Left colon (tissue), 2 donors: ENCODE results near the gene ACSS1. TPM values are rescaled to one million over a fixed set of nuclear protein-coding genes. Genes with fewer than 3 reads are reported as not detected.

Experiments used
- ATAC-seq: fragments of 200-7000 bp; cut with Tn5 transposase; one replicate; pipeline ENCODE4 v1.9.1; 2020; ENCODE audit warnings: mild to moderate bottlenecking, moderate library complexity
- DNase-seq, 2 donors: peaks; one replicate each; pipeline ENCODE4 v3.0.0-alpha.2; 2020
- intact Hi-C, 2 donors: fragments of 100-400 bp; cut with DNase I in 1 of 2; cut with micrococcal nuclease in 1 of 2; formaldehyde crosslinking; loops; one replicate each; pipeline versions ENCODE4 v1.11.2 to v1.14.0; 2022; cut with DNase I, micrococcal nuclease
- total RNA-seq, 2 donors: library from RNA; stranded (reverse); fragmentation: NEBNext Ultra II Directional; extraction: Animal tissue kit (Norgen Biotek cat#: 25700); gene quantifications; one replicate each; pipeline ENCODE4 v1.2.1, GENCODE V29; 2021
- donor health status: DM: no; HTN: no; CAD: no.
- donor health status: DM: yes; HTN: yes; CAD: no.

ACSS1 gene
- total RNA-seq, 2 donors from 2014 or later, result 37.8 to 43.6 TPM

DNA sequence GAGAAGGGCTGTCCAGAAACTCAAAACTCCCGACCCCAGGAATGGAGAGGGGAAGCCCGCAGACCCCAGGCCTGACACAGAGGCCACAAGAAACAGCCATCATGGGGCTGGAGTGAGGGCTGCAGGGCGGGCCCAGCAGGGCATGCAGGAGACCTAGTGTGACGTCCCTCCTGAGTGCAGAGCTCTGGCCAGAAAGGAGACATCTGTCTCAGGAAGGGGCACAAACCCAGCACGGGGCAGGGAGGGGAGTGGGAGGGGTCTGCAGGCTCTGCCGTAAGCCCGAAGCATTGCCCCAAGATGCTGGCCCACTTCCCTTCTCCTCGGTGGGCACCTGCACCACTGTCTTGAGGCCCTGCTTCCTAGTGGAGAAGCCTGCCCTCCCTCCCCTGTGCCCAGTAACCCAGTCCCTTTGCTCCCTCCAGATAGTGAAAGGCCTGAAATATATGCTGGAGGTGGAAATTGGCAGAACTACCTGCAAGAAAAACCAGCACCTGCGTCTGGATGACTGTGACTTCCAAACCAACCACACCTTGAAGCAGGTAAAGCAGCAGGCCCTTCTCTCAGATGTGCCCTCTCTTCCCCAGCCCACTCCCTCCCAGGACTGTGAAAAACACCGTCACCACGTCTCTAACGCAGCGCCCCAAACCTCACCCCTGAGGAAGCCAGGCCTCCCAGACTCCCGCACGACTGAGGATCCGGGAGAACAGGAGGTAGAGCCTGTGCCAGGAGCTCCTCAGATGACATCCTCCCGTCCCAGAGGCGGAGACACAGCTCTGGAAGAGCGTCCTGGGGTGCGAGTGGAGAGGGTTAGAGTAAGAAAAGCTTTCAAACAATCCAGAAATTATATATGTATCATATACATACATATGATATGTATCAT, 99.2 kb downstream of the ACSS1 start:
- ATAC-seq (no peak), DNase-seq (no peak)
- intact Hi-C loops, result no loop called here

GRCh38 chr20:24957326-24958016, 100.5 kb downstream of the ACSS1 start:
- no peak for ATAC-seq
- DNase-seq, result no peak
- intact Hi-C loops, result no loop called here

Other genes with a start within 250 kb of the ACSS1 start
- gene CST7, start 108.9 kb downstream of the ACSS1 start, total RNA-seq, result 1 to 10 TPM in 1 of 2 donors, under 1 TPM in 1; 0.85 to 1.8 TPM
- 10 to 100 TPM; 44.5 to 53.4 TPM for gene APMAP, start 65.4 kb downstream of the ACSS1 start, total RNA-seq
- not detected for gene VSX1, start 24.0 kb upstream of the ACSS1 start, total RNA-seq
- 100 to 1,000 TPM; 135 to 157 TPM for gene ENTPD6, start 137.6 kb upstream of the ACSS1 start, total RNA-seq
- 100 to 1,000 TPM; 275 to 329 TPM for gene PYGB, start 189.9 kb upstream of the ACSS1 start, total RNA-seq